ENCODE measurements around the gene SEBOX. TPM values are rescaled to one million over a fixed set of nuclear protein-coding genes. Genes with fewer than 3 reads are reported as not detected.

Gene SEBOX
- total RNA-seq, 1 donor = not detected

DNA sequence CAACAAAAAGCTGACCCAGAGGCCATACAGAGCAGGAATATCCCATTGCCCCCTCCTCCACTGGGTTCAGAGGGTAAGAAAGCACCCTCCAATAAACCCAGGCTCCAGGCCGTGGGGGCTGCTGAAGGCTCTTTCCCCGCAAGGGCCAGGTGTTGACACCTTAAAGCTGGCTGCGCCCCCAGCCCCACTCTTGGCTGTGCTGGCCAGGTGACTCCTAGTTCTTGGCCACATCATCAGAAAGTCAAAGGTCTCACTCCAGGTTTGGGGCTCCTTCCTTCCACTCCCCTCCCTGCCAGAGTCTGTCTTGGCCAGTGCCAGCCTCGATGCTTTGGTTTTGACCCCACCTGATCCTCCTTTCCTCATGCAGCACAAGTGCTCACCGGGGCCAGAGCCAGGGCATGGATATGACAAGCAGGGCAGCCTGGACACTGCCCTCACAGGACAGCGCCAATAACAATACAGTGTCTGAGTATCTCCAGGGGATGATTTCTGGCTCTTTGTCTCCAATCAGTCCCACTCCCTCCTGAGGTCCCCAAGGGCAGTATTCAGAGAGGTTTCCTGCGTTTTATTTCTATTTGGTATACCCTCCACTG lies 32.8 kb upstream of the SEBOX start:
- Histone ChIP-seq H3K9me3 (ENCODE audit: low read depth, low read length) (no peaks in the 10 kb centered on the region), H3K4me3 (ENCODE audit: low read length) (no peak overlapping the region), H3K4me1 (ENCODE audit: insufficient read depth, low read length) (no peaks in the 10 kb centered on the region), H3K27me3 (ENCODE audit: insufficient read depth, low read length) (no peaks in the 10 kb centered on the region)

DNA sequence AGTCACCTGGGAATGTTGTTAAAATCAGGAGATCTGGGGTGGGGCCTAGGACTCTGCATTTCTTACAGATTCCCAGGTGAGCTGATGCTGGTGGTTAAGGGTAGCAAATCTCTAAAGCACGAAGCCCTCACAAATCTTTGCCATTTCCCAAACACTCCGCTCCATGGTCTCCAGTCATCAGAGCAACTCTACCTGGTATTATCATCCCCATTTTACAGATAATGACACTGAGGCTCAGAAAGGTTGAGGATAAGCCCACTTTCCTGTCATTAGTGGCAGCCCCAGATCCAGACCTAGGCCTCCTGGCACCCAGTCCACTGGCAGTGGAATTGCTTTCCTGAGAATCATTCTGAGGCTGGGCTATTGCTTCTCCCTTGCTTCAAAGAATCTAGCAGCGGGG lies 32.3 kb upstream of the SEBOX start:
- Histone ChIP-seq H3K9me3 (ENCODE audit: low read depth, low read length) (no peaks in the 10 kb centered on the region), H3K4me1 (ENCODE audit: insufficient read depth, low read length) (no peaks in the 10 kb centered on the region), H3K27me3 (ENCODE audit: insufficient read depth, low read length) (no peaks in the 10 kb centered on the region), H3K4me3 (ENCODE audit: low read length) (no peak overlapping the region)

DNA sequence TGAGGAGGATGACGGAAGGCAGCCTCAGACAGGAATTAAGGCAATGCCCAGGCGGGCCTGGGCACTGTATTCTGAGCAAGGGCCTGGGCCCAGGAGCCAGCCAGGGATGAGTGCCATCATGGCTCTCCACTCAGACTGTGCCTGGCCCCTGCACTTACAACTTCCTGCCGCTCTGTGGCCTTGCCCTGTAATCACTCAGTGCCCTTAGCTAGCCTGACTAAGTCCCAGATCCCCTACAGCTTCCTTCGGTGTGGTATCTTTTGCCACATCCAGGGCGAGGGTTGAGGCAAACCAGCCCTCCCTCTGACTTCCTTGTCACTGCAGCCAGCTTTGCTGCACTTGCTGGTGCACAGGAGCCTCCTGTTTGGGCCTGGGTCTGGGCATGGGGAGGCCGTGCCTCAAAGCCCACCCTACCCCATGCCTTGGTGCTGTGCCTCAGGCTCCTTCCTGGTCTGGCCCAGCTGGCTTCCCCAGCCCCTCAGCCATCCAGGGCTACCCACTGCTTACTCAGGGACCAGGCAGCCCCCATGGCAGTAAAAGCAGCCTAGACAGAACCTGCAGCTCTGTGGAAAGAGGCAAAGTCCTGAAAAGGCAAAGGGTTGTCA lies 31.7 kb upstream of the SEBOX start:
- H3K4me1 ChIP-seq (ENCODE audit: insufficient read depth, low read length) = no peaks in the 10 kb centered on the region
- H3K27me3 ChIP-seq (ENCODE audit: insufficient read depth, low read length) = no peaks in the 10 kb centered on the region
- H3K9me3 ChIP-seq (ENCODE audit: low read depth, low read length) = no peaks in the 10 kb centered on the region
- no peak overlapping the region for H3K4me3 ChIP-seq (ENCODE audit: low read length)

DNA sequence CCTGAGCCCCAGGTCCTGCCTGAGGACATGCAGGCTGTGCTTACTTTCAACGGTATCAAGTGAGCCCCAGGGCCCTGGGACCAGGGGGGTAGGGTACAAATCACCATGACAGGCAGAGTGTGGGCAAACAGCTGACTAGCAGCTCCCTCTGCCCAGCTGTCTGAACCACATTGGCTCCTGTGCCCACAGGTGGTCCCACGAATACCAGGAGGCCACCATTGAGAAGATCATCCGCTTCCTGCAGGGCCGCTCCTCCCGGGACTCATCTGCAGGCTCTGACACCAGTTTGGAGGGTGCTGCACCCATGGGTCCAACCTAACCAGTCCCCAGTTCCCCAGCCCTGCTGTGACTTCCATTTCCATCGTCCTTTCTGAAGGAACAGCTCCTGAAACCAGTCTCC lies 31.0 kb upstream of the SEBOX start:
- H3K27me3 ChIP-seq (ENCODE audit: insufficient read depth, low read length) = no peaks in the 10 kb centered on the region
- H3K9me3 ChIP-seq (ENCODE audit: low read depth, low read length) = no peaks in the 10 kb centered on the region
- H3K4me1 ChIP-seq (ENCODE audit: insufficient read depth, low read length) = no peaks in the 10 kb centered on the region
- no peak overlapping the region for H3K4me3 ChIP-seq (ENCODE audit: low read length)

DNA sequence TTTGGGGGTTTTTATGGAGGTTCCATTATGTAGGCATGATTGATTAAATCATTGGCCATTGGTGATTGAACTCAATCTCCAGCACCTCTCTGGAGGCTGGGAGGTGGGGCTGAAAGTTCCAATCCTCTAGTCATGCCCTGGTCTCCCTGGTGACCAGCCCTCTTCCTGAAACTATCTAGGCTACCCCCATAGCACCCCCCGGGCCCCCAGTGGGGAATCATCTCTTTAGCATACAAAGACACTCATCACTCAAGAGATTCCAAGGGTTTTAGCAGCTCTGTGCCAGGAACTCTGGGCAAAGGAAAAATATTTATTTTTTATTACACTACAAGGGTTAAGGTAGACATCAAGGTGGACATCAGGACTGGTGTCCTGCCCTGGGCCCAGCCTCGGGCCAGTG lies 30.4 kb upstream of the SEBOX start:
- no peaks in the 10 kb centered on the region for H3K27me3 ChIP-seq (ENCODE audit: insufficient read depth, low read length)
- H3K4me1 ChIP-seq (ENCODE audit: insufficient read depth, low read length) = no peaks in the 10 kb centered on the region
- H3K4me3 ChIP-seq (ENCODE audit: low read length) = no peak overlapping the region
- H3K9me3 ChIP-seq (ENCODE audit: low read depth, low read length) = no peaks in the 10 kb centered on the region

DNA sequence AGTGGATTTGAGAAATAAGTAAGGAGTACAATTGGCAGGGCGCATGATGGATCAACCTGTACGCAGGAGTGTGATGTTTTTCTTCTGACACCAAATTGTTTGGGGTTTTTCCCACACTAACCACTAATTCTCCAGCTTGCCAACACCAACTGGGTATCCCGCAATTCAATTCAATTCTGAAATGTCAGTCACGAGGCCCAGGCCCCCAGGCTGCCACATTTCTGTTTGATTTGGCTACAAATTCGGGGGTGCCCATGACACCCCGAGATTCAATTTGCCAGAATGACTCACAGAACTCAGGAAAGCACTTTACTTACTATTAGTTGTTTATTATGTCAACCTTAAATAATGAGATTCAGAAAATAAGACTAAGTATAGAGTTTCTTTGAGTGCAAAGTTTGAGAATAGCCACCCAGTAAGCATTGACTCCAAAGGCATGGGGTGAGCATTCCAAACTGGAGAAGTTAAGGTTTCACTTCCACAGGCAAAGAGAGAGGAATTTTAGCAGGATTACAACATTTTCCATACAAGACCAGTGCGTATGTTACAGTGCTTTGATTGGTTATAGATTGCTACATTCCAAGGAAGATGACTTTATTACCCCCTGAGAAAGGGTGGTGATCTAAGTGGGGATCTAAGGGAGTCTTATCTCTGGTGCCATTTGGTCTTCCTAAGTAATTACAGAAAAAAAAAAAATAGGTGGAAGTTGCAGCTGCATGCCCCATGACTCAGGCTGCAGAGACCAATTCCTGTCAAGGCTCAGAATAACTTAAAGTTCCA lies 29.5 kb upstream of the SEBOX start:
- no peaks in the 10 kb centered on the region for H3K4me1 ChIP-seq (ENCODE audit: insufficient read depth, low read length)
- no peak overlapping the region for H3K4me3 ChIP-seq (ENCODE audit: low read length)

DNA sequence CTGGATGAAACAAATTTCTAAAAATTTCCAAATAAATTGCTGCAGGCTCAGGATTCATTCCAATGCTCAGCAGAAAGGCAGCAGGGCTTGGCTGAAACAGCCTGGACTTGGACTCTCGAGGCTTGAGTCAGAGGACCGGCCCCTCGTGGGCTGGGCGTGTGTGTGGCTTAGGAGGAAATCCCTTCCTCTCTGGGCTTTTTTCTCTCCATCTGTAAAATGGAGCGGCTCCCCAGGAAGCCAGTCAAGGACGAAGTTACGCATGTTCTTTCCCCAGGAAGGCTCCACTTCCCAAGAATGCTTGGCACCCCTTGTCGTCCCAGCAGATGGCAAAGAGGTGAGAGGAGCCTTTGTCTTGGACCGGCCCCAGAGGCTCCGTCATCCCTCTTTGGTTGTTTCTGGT lies 27.5 kb upstream of the SEBOX start:
- Histone ChIP-seq H3K9me3 (ENCODE audit: low read depth, low read length) (no peaks in the 10 kb centered on the region), H3K4me1 (ENCODE audit: insufficient read depth, low read length) (no peaks in the 10 kb centered on the region), H3K27me3 (ENCODE audit: insufficient read depth, low read length) (no peaks in the 10 kb centered on the region), H3K4me3 (ENCODE audit: low read length) (no peak overlapping the region)

More for the DNA sequence above, 29.5 kb upstream of the SEBOX start:
- Histone ChIP-seq H3K27me3 (ENCODE audit: insufficient read depth, low read length) (no peaks in the 10 kb centered on the region), H3K9me3 (ENCODE audit: low read depth, low read length) (no peaks in the 10 kb centered on the region)

DNA sequence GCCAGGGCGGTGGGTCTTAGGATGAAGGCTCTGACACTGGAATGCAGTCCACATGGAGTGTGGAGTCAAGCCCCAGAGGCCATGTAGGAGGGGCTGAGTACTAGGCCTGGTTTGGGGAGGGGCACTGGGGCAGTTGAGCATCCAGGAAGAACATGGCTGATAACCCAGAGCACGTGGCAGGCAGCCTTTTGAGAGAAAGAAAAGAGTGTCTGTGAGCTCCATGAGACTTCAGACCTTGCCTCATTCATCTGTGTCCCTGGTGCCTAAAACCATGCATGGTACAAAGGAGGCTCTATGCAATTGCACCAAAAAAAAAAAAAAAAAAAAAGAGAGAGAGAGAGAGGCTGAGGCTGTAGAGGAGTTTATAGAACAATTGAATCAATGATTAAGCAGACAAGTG lies 26.4 kb upstream of the SEBOX start:
- Histone ChIP-seq H3K4me3 (ENCODE audit: low read length) (no peak overlapping the region), H3K27me3 (ENCODE audit: insufficient read depth, low read length) (no peaks in the 10 kb centered on the region), H3K4me1 (ENCODE audit: insufficient read depth, low read length) (no peaks in the 10 kb centered on the region), H3K9me3 (ENCODE audit: low read depth, low read length) (no peaks in the 10 kb centered on the region)

DNA sequence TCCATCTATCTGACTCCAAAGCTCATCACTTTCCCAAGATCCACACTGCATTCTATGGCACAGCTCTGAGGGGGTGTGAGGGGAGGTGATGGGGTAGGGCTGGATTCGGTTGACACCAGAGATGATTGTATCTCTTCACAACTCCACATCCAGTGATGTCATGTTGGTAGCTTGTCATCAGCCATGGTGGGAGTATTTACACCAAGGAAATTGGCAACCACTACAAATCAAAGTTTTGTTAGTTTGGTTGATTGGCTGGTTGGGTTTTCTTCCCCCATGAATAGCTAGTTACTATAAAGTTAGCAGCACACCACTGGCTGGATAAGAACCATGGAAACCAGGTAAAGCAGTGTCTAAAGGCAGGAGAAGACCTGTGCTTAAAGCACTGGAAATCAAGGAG lies 26.0 kb upstream of the SEBOX start:
- no peak overlapping the region for H3K4me3 ChIP-seq (ENCODE audit: low read length)
- no peaks in the 10 kb centered on the region for H3K27me3 ChIP-seq (ENCODE audit: insufficient read depth, low read length)
- H3K4me1 ChIP-seq (ENCODE audit: insufficient read depth, low read length) = no peaks in the 10 kb centered on the region
- H3K9me3 ChIP-seq (ENCODE audit: low read depth, low read length) = no peaks in the 10 kb centered on the region

DNA sequence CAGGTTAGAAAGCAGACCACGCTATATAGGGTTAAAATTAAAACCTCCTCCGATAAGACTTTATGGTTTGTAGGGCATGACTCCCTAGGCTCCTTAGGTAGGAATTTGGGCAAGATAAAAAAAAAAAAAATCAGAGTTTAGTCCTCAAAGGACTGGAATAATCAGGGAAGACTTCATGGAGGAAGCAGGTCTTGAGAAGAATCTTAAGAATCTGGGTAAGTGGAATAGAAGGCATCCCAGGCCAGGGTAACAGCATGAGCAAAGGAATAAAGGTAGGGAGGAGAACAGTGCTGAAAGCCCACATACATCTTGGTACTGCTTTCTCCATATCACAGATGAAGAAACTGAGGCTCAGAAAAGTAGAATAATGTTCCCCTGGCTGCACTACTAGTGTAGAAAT lies 25.6 kb upstream of the SEBOX start:
- Histone ChIP-seq H3K4me3 (ENCODE audit: low read length) (no peak overlapping the region), H3K4me1 (ENCODE audit: insufficient read depth, low read length) (peaks cover 3% of the 10 kb centered on the region), H3K27me3 (ENCODE audit: insufficient read depth, low read length) (no peaks in the 10 kb centered on the region), H3K9me3 (ENCODE audit: low read depth, low read length) (no peaks in the 10 kb centered on the region)

DNA sequence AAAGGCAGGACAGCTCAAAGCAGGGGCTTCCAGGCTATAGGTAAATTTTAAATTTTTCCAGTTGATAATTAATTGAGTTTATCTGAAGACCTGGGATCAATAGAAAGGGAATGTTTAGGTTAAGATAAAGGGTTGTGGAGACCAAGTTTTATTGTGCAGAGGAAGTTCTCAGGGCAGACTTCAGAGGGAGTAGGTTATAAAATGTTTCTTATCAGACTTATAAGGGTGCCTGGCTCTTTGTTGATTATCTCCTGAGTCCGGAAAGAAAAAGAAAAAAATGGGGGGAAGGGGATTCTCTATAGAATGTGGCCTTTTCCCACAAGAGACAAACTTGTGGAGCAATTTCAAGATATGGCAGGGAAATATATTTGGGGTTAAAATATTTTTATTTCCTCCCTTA lies 25.1 kb upstream of the SEBOX start:
- Histone ChIP-seq H3K27me3 (ENCODE audit: insufficient read depth, low read length) (no peaks in the 10 kb centered on the region), H3K9me3 (ENCODE audit: low read depth, low read length) (no peaks in the 10 kb centered on the region), H3K4me3 (ENCODE audit: low read length) (no peak overlapping the region), H3K4me1 (ENCODE audit: insufficient read depth, low read length) (peaks cover 8% of the 10 kb centered on the region)

DNA sequence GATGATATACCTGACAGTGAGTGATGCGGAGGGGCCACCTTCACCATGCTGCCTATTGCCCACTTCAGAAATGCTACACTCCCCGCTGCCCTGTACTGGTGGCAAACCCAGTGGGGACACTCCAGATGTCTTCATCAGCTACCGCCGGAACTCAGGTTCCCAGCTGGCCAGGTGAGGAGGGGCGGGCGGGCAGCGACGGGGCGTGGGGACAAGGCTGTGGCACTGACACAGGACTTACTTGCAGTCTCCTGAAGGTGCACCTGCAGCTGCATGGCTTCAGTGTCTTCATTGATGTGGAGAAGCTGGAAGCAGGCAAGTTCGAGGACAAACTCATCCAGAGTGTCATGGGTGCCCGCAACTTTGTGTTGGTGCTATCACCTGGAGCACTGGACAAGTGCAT lies 23.1 kb upstream of the SEBOX start:
- H3K4me1 ChIP-seq (ENCODE audit: insufficient read depth, low read length) = peaks cover 20% of the 10 kb centered on the region
- H3K27me3 ChIP-seq (ENCODE audit: insufficient read depth, low read length) = no peaks in the 10 kb centered on the region
- no peak overlapping the region for H3K4me3 ChIP-seq (ENCODE audit: low read length)
- H3K9me3 ChIP-seq (ENCODE audit: low read depth, low read length) = no peaks in the 10 kb centered on the region

DNA sequence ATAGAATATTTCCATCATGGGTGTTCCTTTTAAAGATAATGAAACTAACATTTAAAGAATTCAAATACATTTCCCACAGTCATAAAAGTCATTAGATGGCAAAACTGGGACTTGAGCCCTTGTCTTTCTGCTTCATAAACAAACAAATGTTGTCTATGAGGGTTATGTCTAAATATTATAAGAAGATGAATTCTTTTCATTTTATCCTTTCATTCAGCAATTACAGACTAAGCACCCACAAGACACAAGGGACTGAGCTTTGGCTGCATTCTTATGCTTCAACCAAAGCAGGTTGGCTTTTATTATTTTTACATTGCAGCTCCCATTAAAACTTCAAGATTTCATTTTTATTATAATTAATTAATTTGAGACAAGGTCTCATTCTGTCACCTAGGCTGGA lies 21.4 kb upstream of the SEBOX start:
- Histone ChIP-seq H3K4me3 (ENCODE audit: low read length) (no peak overlapping the region), H3K9me3 (ENCODE audit: low read depth, low read length) (no peaks in the 10 kb centered on the region), H3K27me3 (ENCODE audit: insufficient read depth, low read length) (peaks cover 4% of the 10 kb centered on the region)

DNA sequence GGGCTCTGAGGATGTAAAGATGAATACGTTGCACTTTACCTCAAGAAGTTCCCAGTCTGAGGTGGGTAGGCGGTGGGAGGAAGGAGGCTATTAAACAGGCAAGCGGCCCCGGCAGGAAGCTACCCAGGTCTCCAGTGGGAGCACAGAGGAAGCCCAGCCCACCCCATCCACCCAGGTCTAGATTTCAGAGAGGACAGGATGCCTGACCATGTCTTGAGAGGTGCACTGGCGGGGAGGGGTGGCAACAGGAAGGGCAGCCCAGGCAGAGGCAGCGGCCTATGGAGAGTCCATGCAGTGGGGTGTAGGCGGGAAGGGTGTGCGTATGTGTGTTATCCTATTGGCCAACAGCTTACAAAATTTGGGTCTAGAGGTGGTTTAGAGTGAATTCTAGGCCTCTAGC lies 20.4 kb upstream of the SEBOX start:
- H3K9me3 ChIP-seq (ENCODE audit: low read depth, low read length) = no peaks in the 10 kb centered on the region
- H3K27me3 ChIP-seq (ENCODE audit: insufficient read depth, low read length) = peaks cover 7% of the 10 kb centered on the region
- peaks cover 30% of the 10 kb centered on the region for H3K4me1 ChIP-seq (ENCODE audit: insufficient read depth, low read length)
- H3K4me3 ChIP-seq (ENCODE audit: low read length) = no peak overlapping the region

More for the DNA sequence above, 21.4 kb upstream of the SEBOX start:
- H3K4me1 ChIP-seq (ENCODE audit: insufficient read depth, low read length) = peaks cover 22% of the 10 kb centered on the region

DNA sequence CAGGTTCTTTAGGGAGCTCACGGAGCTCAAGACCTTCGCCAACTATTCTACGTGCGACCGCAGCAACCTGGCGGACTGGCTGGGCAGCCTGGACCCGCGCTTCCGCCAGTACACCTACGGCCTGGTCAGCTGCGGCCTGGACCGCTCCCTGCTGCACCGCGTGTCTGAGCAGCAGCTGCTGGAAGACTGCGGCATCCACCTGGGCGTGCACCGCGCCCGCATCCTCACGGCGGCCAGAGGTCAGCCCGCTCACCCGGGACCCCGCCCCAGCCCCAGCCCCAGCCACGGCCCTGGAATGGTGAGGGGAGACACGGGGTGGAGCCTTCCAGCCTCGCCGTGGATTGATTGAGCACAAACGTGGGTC lies 20.0 kb upstream of the SEBOX start:
- Histone ChIP-seq H3K4me1 (ENCODE audit: insufficient read depth, low read length) (peaks cover 30% of the 10 kb centered on the region), H3K9me3 (ENCODE audit: low read depth, low read length) (no peaks in the 10 kb centered on the region), H3K4me3 (ENCODE audit: low read length) (peak overlapping the region; percentile 60), H3K27me3 (ENCODE audit: insufficient read depth, low read length) (peaks cover 8% of the 10 kb centered on the region)
